Stimulated activated effector memory CD8-positive, alpha-beta T cell treated with anti-CD3 and anti-CD28 coated beads, Interleukin-12 subunit alpha, Interleukin-12 subunit beta, amount 100 ng/mL, for 72 hours (primary cell): Measurements from ENCODE around the gene CARMIL1.
A peak's percentile ranks its signal among the peaks of the same experiment; 100 is the strongest.

Source experiments
- ATAC-seq: fragments of 150-1000 bp; cut with Tn5 transposase; 2 replicates; pipeline ENCODE4 v1.10.0; 2021
- DNase-seq, 2 donors: peaks; one replicate each; pipeline ENCODE4 v3.0.0; 2021 to 2022; ENCODE audit warnings: low spot score in 2 of 2
- H3K27ac Mint-ChIP-seq: one replicate; pipeline ENCODE4 v1.8.0; 2022; ENCODE audit warnings: mild to moderate bottlenecking, mixed read lengths
- H3K36me3 Mint-ChIP-seq: one replicate; pipeline ENCODE4 v1.8.0; 2022; ENCODE audit warnings: mild to moderate bottlenecking, mixed read lengths
- H3K4me1 Mint-ChIP-seq: one replicate; pipeline ENCODE4 v1.8.0; 2022; ENCODE audit warnings: mixed read lengths
- H3K4me3 Mint-ChIP-seq: one replicate; pipeline ENCODE4 v1.8.0; 2022; ENCODE audit warnings: mild to moderate bottlenecking, mixed read lengths
- H3K9me3 Mint-ChIP-seq: one replicate; pipeline ENCODE4 v1.8.0; 2022; ENCODE audit warnings: mixed read lengths

Gene CARMIL1

GRCh38 chr6:25278914-25279747 lies at the start of gene CARMIL1:
Gene CARMIL1 (plus strand): TSS chr6:25279374. CDS start chr6:25279796, 422 bp downstream.
- DNase-seq (peak; percentile 39 to 83), ATAC-seq (peak; percentile 77)
- no peak within 1 kb of the TSS for H3K27ac Mint-ChIP-seq
- peak within 1 kb of the TSS; percentile 70 for H3K4me3 Mint-ChIP-seq
- H3K4me1 Mint-ChIP-seq = peaks cover 14% of the 10 kb centered on the region
- no peaks in the 10 kb centered on the region for H3K9me3 Mint-ChIP-seq
- H3K36me3 Mint-ChIP-seq = no peaks in the 10 kb centered on the region

GRCh38 chr6:25229671-25230321 lies 49.4 kb upstream of the CARMIL1 start:
- Mint-ChIP-seq H3K4me3 (no peak overlapping the region), H3K9me3 (no peaks in the 10 kb centered on the region), H3K27ac (no peak overlapping the region), H3K4me1 (no peaks in the 10 kb centered on the region), H3K36me3 (no peaks in the 10 kb centered on the region)
- ATAC-seq = no peak
- no peak for DNase-seq

- no peaks in the 10 kb centered on the region for H3K4me1 Mint-ChIP-seq
- no peak overlapping the region for H3K4me3 Mint-ChIP-seq
- DNase-seq (no peak), ATAC-seq (no peak)
- no peaks in the 10 kb centered on the region for H3K36me3 Mint-ChIP-seq
- H3K27ac Mint-ChIP-seq = no peak overlapping the region
- no peaks in the 10 kb centered on the region for H3K9me3 Mint-ChIP-seq
These were observed 46.7 kb upstream of the CARMIL1 start for GRCh38 chr6:25232479-25232878.

GRCh38 chr6:25233226-25233625 lies 45.9 kb upstream of the CARMIL1 start:
- DNase-seq (no peak), ATAC-seq (no peak)

GRCh38 chr6:25237579-25237978 lies 41.6 kb upstream of the CARMIL1 start:
- Mint-ChIP-seq H3K9me3 (no peaks in the 10 kb centered on the region), H3K4me3 (no peak overlapping the region), H3K36me3 (no peaks in the 10 kb centered on the region), H3K27ac (no peak overlapping the region), H3K4me1 (no peaks in the 10 kb centered on the region)
- DNase-seq = no peak
- peak; percentile 36 for ATAC-seq

More at GRCh38 chr6:25233226-25233625, 45.9 kb upstream of the CARMIL1 start:
- Mint-ChIP-seq H3K27ac (no peak overlapping the region), H3K4me3 (no peak overlapping the region), H3K36me3 (no peaks in the 10 kb centered on the region), H3K9me3 (no peaks in the 10 kb centered on the region), H3K4me1 (no peaks in the 10 kb centered on the region)

- Mint-ChIP-seq H3K36me3 (no peaks in the 10 kb centered on the region), H3K9me3 (no peaks in the 10 kb centered on the region), H3K4me3 (no peak overlapping the region), H3K4me1 (no peaks in the 10 kb centered on the region), H3K27ac (no peak overlapping the region)
- ATAC-seq = no peak
- no peak for DNase-seq
These were observed 40.1 kb upstream of the CARMIL1 start for GRCh38 chr6:25239059-25239458.

GRCh38 chr6:25239498-25239897 lies 39.7 kb upstream of the CARMIL1 start:
- ATAC-seq (no peak), DNase-seq (no peak)
- no peak overlapping the region for H3K27ac Mint-ChIP-seq
- no peak overlapping the region for H3K4me3 Mint-ChIP-seq
- H3K4me1 Mint-ChIP-seq = no peaks in the 10 kb centered on the region
- H3K36me3 Mint-ChIP-seq = no peaks in the 10 kb centered on the region
- H3K9me3 Mint-ChIP-seq = no peaks in the 10 kb centered on the region

GRCh38 chr6:25242567-25242966 lies 36.6 kb upstream of the CARMIL1 start:
- Mint-ChIP-seq H3K4me1 (no peaks in the 10 kb centered on the region), H3K27ac (no peak overlapping the region), H3K4me3 (no peak overlapping the region), H3K9me3 (no peaks in the 10 kb centered on the region), H3K36me3 (no peaks in the 10 kb centered on the region)
- ATAC-seq (no peak), DNase-seq (peak in 1 of 2 donors; percentile 28)

GRCh38 chr6:25244865-25245264 lies 34.3 kb upstream of the CARMIL1 start:
- Mint-ChIP-seq H3K4me1 (no peaks in the 10 kb centered on the region), H3K9me3 (no peaks in the 10 kb centered on the region), H3K4me3 (no peak overlapping the region), H3K36me3 (no peaks in the 10 kb centered on the region), H3K27ac (no peak overlapping the region)
- ATAC-seq (no peak), DNase-seq (no peak)

GRCh38 chr6:25248123-25248522 lies 31.1 kb upstream of the CARMIL1 start:
- Mint-ChIP-seq H3K36me3 (no peaks in the 10 kb centered on the region), H3K9me3 (no peaks in the 10 kb centered on the region), H3K4me3 (no peak overlapping the region), H3K4me1 (no peaks in the 10 kb centered on the region), H3K27ac (no peak overlapping the region)
- no peak for ATAC-seq
- no peak for DNase-seq

GRCh38 chr6:25249133-25249532 lies 30.0 kb upstream of the CARMIL1 start:
- H3K4me3 Mint-ChIP-seq = no peak overlapping the region
- ATAC-seq (no peak), DNase-seq (no peak)
- H3K36me3 Mint-ChIP-seq = no peaks in the 10 kb centered on the region
- no peaks in the 10 kb centered on the region for H3K9me3 Mint-ChIP-seq
- no peaks in the 10 kb centered on the region for H3K4me1 Mint-ChIP-seq
- H3K27ac Mint-ChIP-seq = no peak overlapping the region

GRCh38 chr6:25250878-25251277 lies 28.3 kb upstream of the CARMIL1 start:
- H3K27ac Mint-ChIP-seq = no peak overlapping the region
- DNase-seq = peak in 1 of 2 donors; percentile 45
- no peaks in the 10 kb centered on the region for H3K9me3 Mint-ChIP-seq
- no peaks in the 10 kb centered on the region for H3K4me1 Mint-ChIP-seq
- ATAC-seq = peak; percentile 93
- H3K36me3 Mint-ChIP-seq = no peaks in the 10 kb centered on the region
- no peak overlapping the region for H3K4me3 Mint-ChIP-seq

- Mint-ChIP-seq H3K4me3 (no peak overlapping the region), H3K9me3 (no peaks in the 10 kb centered on the region), H3K36me3 (no peaks in the 10 kb centered on the region), H3K4me1 (no peaks in the 10 kb centered on the region), H3K27ac (no peak overlapping the region)
- no peak for ATAC-seq
- DNase-seq = no peak
These were observed 27.7 kb upstream of the CARMIL1 start for GRCh38 chr6:25251426-25251825.

GRCh38 chr6:25253351-25253750 lies 25.8 kb upstream of the CARMIL1 start:
- H3K27ac Mint-ChIP-seq = no peak overlapping the region

GRCh38 chr6:25254671-25255070 lies 24.5 kb upstream of the CARMIL1 start:
- no peaks in the 10 kb centered on the region for H3K4me1 Mint-ChIP-seq
- no peak overlapping the region for H3K27ac Mint-ChIP-seq
- no peak for ATAC-seq
- no peak for DNase-seq
- no peaks in the 10 kb centered on the region for H3K9me3 Mint-ChIP-seq
- no peaks in the 10 kb centered on the region for H3K36me3 Mint-ChIP-seq
- no peak overlapping the region for H3K4me3 Mint-ChIP-seq

More at GRCh38 chr6:25253351-25253750, 25.8 kb upstream of the CARMIL1 start:
- Mint-ChIP-seq H3K36me3 (no peaks in the 10 kb centered on the region), H3K4me3 (no peak overlapping the region), H3K4me1 (no peaks in the 10 kb centered on the region), H3K9me3 (no peaks in the 10 kb centered on the region)
- ATAC-seq = no peak
- DNase-seq = no peak
